GM21447 (cell line): ENCODE data around the gene ASPG.
"Not testable (repeated sequence)": the region's sequence is repeated elsewhere in the genome, so short reads cannot be mapped to it uniquely, and the experiment has no call there.

Source experiments
- ATAC-seq: cut with Tn5 transposase; IDR thresholded peaks from one replicate; pipeline ENCODE4 v1.9.1; 2021; ENCODE audit not compliant: unreplicated experiment

Gene ASPG

DNA sequence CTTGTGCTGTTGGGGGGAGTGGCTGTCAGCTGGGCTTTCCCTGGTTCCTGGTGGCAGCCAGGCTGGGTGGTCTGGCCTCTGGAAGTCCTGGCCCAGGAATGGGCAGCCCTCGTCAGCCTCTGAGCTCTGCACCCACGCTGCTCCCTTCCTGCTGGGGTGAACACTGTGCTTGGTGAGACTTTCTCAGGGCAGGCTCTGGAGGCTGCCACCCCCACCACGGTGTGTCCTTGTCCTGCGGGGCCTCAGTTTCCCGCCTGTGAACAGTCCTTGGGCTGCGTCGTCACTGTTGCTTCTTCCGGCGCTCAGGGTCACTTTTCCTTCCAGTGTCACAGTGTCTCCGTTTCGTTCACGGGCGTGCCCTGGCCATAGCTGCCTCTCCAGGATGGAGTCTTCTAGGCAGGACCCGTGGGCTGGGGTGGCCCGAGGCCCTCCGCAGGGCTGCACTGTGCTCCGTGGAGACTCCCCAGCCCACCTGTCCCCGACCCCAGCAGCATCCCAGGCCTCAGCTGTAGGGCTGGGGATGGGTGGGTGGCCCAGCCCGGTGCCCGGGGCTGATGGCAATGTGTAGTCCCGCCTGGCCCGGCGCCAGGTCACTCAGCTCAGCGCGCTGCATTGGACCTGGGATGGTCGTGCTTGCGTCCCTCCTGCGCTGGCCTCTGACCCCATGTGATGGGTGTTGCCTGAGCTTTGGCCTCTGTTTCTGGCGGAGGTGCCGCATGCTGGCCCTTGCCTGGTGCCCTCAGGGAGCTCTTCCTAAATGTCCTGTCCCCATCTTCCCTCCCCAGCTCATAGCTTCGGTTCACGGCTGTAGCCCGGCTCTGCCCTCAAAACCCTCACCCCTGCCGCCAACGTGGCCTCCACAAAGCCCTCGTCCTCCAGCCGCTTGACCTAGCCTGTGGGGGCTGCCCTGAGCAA is 59.7 kb downstream of the ASPG start:
- no peak for ATAC-seq

DNA sequence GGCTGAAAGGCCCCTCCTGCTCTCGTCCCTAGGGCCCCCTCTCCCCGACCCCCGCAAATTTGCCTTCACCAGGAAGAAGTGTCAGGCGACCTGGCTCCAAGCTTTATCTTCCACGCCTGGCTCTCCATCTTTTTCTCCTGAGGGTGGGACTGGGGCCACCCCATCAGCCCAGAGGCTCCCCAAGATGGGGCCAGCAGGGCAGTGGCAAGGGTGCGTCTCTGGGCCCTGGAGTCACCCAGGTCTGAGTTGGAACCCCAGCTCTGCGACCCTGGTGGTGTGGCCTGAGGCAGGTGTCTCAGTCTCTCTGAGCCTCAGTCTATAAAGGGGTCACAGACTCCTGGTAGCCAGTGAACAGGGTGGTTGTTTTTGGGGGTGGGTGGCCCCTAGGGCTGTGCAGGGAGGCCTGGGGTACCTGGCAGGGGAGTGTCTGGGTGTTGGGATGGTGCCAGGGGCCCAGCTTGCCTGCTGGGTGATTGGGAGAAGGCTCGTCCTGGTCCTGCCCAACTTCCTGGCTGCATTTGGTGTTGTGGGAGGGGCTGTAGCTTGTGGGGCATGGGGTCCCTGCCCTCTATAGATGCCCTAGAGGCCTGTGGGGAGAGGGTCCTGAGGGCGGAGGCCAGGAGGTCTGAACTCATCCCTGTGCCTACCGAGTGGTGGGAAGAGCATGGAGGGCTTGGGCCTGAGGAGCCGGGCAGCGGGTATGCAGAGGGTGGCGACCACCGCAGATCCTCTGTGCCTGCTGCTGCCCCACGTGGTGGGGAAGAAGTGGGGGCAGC is 60.5 kb downstream of the ASPG start:
- no peak for ATAC-seq

DNA sequence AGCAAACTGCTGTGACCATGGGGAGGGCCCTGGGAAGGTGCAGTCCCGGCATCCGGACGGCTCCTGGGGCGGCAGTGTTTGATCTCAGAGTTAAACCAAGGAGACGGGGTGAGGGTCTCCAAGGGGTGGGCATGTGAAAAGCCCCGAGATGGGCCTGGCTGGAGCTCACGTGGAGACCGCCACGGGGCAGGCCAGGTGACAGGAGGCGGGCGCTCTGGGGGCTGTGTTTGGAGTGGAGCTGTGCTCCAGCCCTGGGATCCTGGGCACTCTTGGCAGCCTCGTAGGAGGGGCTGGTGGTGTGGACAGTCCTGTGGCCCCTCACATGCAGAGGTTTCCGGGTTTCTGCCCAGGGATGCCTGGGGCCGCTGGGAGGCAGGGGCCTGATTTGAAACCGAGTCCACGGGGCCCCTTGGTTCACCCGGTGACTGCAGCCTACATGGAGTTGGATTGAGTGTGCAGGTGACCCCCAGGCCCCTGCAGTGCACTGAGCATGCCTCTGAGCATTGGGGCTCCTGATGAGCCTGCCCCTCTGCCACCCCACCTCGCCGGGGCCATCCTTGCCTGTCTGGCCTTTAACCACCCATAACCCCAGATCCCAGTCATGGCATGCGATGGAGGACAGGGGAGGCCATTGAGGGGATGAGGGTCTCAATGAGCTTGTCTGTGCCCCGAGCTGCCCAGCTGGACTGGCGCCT is 61.3 kb downstream of the ASPG start:
- ATAC-seq = no peak

DNA sequence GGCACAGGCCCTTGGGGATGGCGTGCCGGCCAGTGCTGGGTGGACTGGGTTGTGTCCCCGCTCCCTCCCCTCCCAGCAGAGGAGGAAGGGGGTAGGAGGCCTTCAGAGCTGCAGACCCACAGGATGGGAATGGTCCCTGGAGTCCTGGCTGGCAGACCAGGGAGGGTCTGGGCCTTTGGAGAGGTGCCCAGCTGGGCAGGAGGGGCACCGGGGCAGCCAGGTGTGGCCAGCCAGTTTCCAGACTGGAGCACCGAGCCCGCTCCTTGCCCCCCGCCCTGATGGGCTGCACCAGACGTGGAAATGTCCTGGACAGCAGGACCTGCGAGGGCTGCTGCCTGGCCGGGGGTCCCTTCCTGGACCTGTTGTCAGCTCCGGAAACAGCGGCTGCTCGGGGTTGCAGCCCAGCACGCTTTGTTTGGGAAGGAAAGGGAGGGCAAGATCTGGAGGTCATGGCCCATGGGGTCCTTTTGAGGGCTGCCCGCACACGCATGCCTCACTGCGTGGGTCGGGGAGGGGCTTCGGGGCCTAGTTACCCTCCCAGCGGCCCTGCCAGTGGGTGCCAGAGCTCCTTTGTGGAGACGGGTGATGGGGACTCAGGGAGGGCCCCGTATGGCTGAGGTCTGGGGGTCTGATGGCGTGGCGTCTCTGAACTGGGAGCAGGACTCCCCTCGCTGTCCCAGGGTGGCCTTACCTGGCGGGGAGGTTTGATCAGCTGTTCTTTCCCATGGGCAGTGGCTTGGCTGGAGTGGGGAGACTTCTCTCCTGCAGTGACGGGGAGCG is 62.0 kb downstream of the ASPG start:
- ATAC-seq = no peak

DNA sequence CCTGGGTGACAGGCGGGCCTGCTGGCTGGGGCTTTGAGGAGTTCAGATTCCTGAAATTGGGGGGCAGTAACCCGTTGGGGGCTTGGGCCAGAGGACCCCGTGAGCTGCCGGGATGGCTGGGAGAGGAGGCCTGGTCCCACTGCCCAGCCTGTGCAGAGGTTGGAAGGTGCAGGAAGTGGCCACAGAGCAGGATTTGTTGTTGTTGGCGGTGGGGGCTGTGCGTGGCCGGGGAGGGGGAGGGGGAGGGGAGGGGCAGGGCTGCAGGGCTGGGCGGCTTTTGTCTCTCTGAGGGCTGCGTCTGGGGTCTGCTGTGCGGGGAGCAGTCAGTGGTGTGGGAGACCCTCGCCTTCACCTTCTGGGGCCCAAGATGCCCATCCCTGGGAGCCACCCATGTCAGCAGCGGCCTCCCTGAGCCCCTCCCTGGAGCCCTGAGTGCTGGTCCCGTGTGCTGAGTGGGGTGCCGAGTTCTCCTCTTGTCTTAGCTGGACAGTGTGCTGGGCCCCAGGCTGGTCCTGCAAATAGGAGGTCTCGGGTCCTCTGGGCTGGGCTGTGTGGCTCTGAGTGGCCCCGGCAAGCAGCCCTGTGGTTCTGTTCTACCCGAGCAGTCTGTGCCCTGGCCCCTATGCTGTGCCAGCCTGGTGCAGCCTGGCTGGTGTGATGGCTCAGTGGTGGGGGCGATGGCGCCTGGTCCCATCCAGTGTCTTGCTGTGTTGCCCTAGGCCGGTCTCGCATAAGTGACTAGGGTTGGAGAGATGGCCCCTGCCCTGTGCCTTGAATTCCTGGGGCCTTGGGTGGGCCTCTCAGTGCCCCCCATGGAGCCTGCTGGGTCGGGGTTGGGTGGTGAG is 63.2 kb downstream of the ASPG start:
- ATAC-seq = no peak

DNA sequence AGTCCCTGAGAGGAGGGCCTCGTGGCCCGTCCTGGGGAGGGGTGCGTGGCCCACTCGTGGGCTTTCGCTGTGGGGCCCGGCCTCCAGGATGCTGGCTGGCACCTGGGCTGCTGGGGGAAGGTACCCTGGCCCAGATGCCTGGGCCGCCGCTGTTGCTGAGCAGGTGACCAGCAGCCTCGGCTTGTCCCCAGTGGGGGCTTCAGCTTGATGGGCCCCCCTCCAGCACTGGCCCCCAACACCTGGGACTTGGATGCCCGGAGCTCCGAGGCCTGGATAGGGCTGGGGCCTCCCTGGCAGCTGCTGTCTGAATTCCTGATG is 63.7 kb downstream of the ASPG start:
- no peak for ATAC-seq

DNA sequence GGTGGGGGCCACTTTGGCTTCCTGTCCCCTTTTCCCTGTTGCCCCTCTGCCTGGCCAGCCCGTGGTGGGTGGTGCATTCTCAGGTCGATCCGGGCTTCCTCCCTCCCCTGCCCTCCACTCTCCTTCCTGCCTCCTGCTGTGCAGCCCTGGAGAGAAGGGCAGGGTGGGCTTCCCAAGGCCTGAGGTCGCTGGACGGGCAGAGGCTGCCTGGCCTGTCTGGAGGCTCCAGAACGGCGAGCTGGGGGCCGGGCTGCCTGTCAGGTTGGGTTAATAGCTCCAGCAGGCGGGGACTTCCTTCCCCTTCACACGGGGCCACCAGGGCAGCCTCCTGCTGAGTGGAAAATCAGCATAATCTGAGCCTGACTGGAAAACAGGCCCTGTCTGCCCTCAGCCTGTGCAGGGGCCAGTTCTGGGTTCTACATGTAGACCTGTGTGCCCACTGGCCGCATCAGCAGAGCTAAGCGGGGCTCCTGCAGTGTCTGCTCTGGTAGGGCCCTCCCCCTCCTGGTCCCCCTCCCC is 64.2 kb downstream of the ASPG start:
- no peak for ATAC-seq

DNA sequence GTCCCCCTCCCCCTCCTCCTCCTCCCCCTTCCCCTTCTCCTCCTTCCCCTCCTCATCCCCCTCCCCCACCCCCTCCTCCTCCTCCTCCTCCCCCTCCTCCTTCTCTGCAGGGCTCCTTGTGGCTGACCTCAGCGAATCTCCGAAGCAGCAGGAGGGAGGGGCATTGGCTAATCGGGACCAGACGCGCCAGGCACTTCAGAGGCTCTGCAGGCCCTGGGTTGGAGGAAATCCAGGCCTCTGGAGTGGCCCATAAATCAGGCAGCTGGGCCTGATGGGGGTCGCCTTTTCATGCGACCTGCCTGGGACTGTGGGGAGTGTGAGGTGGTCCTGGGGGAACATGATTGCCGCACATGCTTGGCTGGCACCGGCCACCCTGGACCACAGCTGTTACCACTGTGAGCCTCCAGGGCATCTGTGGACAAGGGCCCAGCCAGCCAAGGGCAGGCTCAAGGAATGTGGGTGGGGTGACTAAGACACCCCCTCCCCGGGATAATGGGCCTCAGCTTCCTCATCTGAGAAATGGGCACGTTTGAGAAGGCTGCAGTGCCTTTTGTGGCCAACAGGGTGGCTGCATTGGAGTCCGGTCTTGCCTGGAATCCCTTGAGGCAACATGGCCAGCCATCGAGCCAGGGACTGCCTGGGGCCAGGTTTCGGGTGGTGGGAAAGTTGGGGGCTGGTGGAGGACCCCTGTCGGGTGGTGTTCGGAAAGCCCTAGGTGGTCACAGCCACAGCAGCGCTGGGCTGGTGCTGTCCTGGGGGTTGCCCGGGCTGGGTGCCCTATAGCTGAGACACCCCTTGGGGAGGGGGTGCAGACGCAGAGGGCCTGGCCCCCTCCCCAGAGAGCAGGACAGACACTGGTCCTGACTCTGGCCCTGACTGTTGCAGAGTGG is 64.9 kb downstream of the ASPG start:
- ATAC-seq = no peak

DNA sequence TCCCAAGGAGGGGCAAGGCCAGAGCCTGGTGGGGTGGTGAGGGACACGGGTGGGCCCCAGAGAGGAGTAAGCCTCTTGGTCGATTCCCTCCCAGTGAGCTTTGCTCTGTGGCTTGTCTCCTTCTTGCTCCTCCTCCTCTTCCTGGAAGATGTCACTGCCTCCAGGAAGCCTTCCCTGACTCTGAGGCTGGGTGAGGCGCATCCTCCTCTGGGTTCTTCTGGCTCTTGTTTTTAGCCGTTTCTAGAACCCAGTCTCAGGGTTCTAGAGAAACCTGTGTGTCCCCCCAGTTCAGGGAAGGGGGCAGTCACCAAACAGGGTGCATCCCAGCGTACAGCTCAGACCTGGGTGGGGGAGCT is 65.5 kb downstream of the ASPG start:
- ATAC-seq = no peak

DNA sequence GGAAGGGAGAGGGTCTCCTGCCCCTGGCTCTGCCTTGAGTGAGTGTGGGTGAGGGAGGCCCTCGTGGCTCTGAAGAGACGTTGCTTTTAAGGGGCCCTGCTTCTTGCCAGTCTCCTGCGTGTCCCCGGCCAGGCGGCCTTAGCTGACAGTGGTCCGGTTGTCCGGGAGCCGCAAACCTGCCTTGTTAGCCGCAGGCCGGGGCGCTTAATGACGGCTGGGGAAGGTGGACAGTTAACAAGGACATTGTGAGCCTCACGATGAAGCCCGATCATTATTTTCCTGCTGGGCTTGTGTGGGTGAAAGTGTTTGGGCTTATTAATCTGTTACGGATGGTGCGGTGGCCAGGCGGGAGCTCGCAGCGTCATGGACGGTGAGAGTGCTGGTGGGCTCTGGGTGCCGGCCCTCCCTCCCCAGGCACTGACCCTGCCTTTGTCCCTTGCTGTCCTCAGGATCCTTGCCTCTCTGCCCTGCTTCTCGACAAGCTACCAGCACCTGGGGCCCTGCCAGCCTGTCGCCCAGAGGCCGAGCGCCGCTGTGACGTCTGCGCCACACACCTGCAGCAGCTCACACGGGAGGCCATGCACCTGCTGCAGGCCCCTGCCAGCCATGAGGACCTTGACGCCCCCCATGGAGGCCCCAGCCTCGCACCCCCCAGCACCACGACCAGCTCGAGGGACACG is 66.2 kb downstream of the ASPG start:
- no peak for ATAC-seq

DNA sequence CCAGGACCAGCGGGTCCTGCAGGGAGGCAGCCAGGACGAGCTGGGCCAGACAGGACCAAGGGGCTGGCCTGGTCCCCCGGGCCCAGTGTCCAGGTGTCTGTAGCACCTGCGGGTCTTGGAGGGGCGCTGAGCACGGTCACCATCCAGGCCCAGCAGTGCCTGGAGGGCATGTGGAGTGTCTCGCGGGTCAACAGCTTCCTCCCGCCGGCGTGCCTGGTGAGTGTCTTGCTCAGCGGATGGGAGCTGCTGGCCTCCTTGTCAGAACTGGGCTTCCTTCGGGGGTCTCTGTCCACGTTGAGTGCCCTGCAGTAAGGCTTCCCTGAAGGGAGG is 66.7 kb downstream of the ASPG start:
- ATAC-seq = no peak

DNA sequence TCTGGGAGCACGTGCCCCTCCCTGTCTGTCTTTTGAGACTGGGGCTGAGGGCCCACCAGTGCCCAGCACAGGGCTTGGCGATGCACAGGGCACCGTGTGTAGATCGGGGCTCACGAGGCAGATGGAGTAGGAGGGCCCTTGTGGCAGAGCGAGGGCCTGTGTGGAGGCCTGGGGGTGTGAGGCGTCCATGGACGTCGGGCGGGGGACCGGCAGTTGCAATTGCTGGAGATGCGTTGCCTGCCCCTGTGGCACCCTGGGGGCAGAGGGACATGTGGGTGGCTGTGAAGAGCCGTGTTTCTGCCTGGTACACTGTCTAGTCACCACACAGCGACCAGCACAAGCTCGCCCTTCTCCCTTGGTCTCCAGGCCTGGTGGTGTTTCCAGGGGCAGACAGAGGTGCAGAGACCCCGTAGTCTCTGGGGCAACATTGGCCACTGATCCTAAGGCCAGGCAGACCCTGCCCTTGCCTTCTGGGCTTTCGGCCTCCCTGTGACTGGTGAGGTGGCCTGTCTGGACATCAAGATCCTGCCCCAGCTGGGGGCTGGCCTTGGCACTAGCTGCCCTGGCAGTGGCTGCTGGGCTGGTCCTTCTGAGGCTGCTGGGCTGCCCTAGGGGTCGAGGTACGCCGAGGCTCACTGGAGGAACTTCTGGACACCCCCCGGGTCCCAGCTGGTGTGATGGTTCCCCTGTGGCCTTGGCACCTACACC is 67.3 kb downstream of the ASPG start:
- no peak for ATAC-seq

DNA sequence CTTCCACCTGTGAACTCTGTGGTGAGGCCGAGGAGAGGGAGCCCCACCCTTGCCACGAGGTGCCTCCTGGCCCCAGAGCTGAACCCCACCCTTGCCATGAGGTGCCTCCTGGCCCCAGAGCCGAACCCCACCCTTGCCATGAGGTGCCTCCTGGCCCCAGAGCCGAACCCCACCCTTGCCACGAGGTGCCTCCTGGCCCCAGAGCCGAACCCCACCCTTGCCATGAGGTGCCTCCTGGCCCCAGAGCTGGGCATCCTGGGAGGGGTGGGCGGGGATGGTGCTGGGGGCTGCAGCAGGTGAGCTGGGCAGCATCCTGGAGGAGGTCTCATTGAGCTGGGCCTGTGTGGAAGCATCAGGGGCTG is 67.9 kb downstream of the ASPG start:
- ATAC-seq = not testable (repeated sequence)

DNA sequence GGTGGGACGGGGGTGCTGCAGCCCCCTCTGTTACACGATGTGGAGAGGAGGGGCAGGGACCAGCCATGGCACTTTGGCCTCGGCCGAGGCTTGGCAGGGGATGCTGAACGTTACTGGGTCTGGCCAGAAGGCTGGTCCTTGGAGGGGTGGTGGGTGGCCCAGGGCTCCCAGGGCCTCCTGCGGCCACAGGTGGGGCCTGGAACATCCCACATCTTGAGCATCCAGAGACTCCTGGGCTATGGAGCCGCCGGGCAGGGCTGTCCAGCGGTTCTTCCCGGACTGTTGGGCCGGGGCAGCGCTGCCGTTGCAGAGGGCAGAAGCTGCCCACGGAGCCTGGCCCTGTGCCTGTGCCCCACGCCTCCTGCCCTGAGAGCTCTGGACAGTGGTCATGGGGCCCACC is 68.7 kb downstream of the ASPG start:
- no peak for ATAC-seq

DNA sequence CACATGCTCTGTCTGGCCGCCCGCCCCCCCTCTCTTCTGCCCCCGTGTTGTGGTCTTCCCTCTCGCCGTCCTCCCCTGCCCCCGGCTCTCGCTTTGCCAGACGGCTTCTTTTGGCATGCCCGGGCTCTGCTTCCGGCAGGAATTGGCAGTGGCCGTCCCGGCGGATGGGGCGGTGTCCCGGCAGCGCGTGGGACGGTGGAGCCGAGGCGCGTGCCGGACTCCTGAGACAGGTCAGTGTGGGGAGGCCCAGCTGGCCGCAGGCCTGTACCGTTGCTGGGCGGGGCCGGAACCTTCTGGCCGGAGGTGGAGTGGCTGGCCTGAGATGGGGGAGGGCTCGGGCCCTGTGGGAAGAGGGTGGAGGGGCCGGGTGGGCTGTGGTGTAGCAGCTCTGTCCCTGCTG is 70.0 kb downstream of the ASPG start:
- ATAC-seq = no peak

DNA sequence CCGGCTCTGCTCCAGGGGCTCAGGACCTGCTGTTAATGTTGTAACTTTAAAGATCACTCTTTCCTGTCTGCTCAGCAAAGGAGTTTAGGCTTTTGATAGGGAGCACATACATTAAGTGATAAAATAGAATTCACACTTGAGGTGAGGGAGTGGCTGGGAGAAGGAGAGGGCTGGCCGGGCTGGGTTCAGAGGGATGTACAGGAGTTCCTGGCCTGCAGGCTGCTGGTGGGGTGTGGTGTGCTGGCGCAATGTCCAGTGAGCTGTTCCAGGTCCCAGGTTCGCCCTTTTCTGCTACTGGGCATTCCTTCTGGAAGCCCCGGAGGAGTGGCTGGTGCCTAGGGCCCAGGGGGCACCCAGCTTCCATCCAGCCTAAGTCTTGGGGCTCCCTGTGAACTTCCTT is 70.6 kb downstream of the ASPG start:
- no peak for ATAC-seq

DNA sequence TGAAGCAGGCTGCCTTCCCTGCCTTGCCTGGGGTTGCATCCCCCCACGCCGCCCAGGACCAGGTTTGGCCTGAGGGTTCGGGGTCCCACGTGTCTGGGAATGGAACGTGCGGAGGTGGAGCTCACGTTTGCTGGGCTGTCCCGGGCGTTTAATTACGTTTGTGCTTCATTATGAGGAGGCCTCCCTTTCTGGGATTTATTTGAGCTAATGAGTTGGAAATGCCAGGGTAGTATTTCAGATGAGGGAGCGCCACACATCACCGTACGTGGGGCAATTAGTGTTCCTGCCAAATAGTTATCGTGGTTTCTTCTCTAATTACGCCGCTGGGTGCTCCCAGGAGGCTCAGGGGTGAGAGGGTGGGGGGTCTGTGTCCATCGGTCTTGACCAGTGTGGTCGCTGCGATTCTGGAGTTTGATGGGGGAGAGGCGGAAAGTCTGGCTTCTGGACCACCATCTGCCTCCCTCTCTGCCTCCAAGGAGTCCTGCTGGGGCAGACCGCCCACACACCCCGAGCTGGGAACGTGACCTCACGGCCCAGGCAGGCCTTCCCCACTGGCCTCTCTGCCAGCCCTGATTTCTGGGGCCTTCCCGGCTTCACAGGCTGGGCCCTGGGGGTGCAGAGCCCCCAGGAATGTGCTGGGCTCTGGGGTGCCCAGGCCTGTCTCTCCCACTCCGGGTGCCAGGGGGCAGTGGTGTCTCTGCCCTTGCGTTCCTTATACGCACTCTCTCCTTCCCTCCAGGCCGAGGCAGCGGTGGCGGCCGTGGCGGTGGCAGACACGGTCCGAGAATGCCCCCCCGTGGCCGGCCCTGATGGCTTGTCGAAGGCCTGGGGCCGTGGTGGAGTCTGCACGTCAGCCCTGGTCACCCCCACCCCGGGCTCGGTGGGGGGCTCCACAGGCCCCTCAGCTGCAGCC is 71.8 kb downstream of the ASPG start:
- ATAC-seq = no peak
